HepG2 (cell line): ENCODE results near the gene SAA1.

ENCODE experiments used
- CTCF ChIP-seq: sonication (generic); formaldehyde crosslinking; IDR thresholded peaks from 2 replicates; pipeline ENCODE4 v1.5.0; 2020; ENCODE audit warnings: mild to moderate bottlenecking, missing genetic modification reagents, moderate library complexity
- DMTF1 ChIP-seq: sonication (generic); formaldehyde crosslinking; IDR thresholded peaks from 2 replicates; pipeline ENCODE4 v1.4.0; 2020; ENCODE audit warnings: mild to moderate bottlenecking, missing genetic modification reagents
- ETS1 ChIP-seq: sonication (generic); formaldehyde crosslinking; IDR thresholded peaks from 2 replicates; pipeline ENCODE4 v1.4.0; 2020; ENCODE audit warnings: missing genetic modification reagents
- FOXP1 ChIP-seq, 2 experiments: fragments of 450-650 bp in 1 of 2; IDR thresholded peaks; 2 replicates each; pipeline ENCODE4 v1.6.1; 2017 to 2018; ENCODE audit warnings: antibody characterized with exemption in 1 of 2
- HNRNPLL ChIP-seq: fragments of 200-400 bp; formaldehyde crosslinking; IDR thresholded peaks from 2 replicates; pipeline ENCODE4 v1.6.1; 2017; ENCODE audit warnings: mild to moderate bottlenecking, low read depth, low read length; ENCODE audit not compliant: poor library complexity, severe bottlenecking
- POLR2AphosphoS5 ChIP-seq: IDR thresholded peaks from 2 replicates; pipeline ENCODE4 v1.6.1; 2012; ENCODE audit warnings: low read depth, low read length
- SMC3 ChIP-seq: IDR thresholded peaks from 2 replicates; pipeline ENCODE4 v1.6.1; 2011; ENCODE audit warnings: low read length, improper control_type of control experiment
- ZNF138 ChIP-seq: sonication (generic); formaldehyde crosslinking; IDR thresholded peaks from 2 replicates; pipeline ENCODE4 v1.5.0; 2020; ENCODE audit warnings: mild to moderate bottlenecking, low read depth, missing genetic modification reagents
- ZNF263 ChIP-seq: sonication (generic); formaldehyde crosslinking; IDR thresholded peaks from 2 replicates; pipeline ENCODE4 v1.4.0; 2020; ENCODE audit warnings: missing genetic modification reagents
- ZNF501 ChIP-seq: sonication (generic); formaldehyde crosslinking; IDR thresholded peaks from 2 replicates; pipeline ENCODE4 v1.5.1; 2020; ENCODE audit warnings: mild to moderate bottlenecking, moderate library complexity, missing genetic modification reagents

- TF ChIP-seq DMTF1 (CRISPR knock-in tag) (no peak), FOXP1 (IDR thresholded peaks at IDR 0.05) (no peak), FOXP1 (CRISPR knock-in tag; IDR thresholded peaks at IDR 0.05) (no peak), POLR2AphosphoS5 (no peak), HNRNPLL (no peak), ZNF263 (CRISPR knock-in tag) (no peak), ZNF501 (no peak), ZNF138 (CRISPR knock-in tag) (no peak), ETS1 (CRISPR knock-in tag) (no peak), CTCF (CRISPR knock-in tag) (no peak), SMC3 (no peak)
Observed at GRCh38 chr11:18299721-18300120, 33.7 kb downstream of the SAA1 start.
